Ascending aorta (tissue), 2 donors: ENCODE results near the gene TNRC6B. TPM values are rescaled to one million over a fixed set of nuclear protein-coding genes. Genes with fewer than 3 reads are reported as not detected.

Source experiments
- DNase-seq, 2 donors: peaks; one replicate each; pipeline ENCODE4 v3.0.0-alpha.2; 2019; ENCODE audit warnings: low spot score in 2 of 2
- H3K27ac ChIP-seq, 2 donors: fragments of 200-600 bp; sonication (generic); one replicate each; pipeline ENCODE4 v1.5.1; 2016 to 2017; ENCODE audit warnings: mild to moderate bottlenecking in 1 of 2
- H3K27me3 ChIP-seq: fragments of 200-600 bp; sonication (generic); one replicate; pipeline ENCODE4 v1.5.1; 2017
- H3K36me3 ChIP-seq, 2 donors: fragments of 200-600 bp; sonication (generic); one replicate each; pipeline ENCODE4 v1.5.1; 2016
- H3K4me1 ChIP-seq, 2 donors: fragments of 200-600 bp; sonication (generic); one replicate each; pipeline ENCODE4 v1.5.1; 2016 to 2017; ENCODE audit warnings: mild to moderate bottlenecking in 1 of 2
- H3K4me3 ChIP-seq, 2 donors: fragments of 200-600 bp; sonication (generic); one replicate each; pipeline ENCODE4 v1.5.1; 2016 to 2017; ENCODE audit warnings: mild to moderate bottlenecking in 1 of 2
- H3K9me3 ChIP-seq, 2 donors: fragments of 200-600 bp; sonication (generic); one replicate each; pipeline ENCODE4 v1.5.1; 2016
- intact Hi-C: fragments of 100-400 bp; cut with DNase I; formaldehyde crosslinking; loops from one replicate; pipeline ENCODE4 v1.15.1; 2023
- total RNA-seq: library from RNA; depleted of rRNA; stranded (reverse); fragments of >200 nt; gene quantifications from one replicate; pipeline ENCODE4 v1.1.0, GENCODE V29; 2016
- TF ChIP-seq, protein P1 (sequence below), 3 experiments: fragments of 200-600 bp in 2 of 3; fragments of 450-650 bp in 1 of 3; sonication (generic) in 2 of 3; IDR thresholded peaks; one replicate each; pipeline ENCODE4 v1.5.1; 2016 to 2019; ENCODE audit warnings: antibody characterized with exemption in 3 of 3, mild to moderate bottlenecking in 1 of 3, moderate library complexity in 1 of 3

TNRC6B gene
- total RNA-seq, 1 donor from 2014 or later, result 22.4 TPM

DNA sequence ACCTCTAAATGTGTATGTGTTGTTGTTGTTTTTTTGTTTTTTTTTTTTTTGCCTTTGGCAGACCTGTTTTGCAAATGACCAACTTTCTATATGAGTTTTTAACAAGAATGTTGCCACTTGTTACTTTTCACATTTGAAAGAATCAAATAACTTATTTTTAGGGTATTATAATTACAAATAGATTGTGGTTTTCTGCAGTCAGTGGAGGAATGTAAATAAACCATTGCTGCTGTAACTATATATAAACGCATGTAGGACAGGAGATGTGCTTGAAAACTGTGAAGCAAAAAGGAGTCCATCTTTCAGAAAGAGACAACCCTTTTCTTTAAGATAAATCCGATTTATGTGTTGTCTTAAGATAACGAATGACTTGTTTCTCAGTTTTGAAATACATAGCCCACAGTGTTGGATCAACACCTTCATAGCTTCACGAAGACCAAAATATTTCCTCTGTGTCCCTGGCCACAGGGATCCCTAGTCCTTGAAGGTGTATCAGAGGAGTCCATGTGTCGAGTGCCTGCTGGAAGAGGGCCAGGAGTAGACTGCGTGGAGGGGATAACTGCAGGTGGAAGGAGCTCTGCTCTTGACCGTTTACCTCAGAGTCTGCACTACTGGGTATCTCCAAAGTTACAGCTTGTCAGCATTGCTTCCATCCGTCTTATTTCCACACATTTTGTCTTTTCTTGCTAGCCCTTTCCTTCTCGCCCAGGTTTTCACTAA, 24.7 kb downstream of the TNRC6B start:
- H3K9me3 ChIP-seq, result no peaks in the 10 kb centered on the region
- H3K27ac ChIP-seq, result peak overlapping the region; percentile 74 to 82
- TF ChIP-seq, protein P1, sequence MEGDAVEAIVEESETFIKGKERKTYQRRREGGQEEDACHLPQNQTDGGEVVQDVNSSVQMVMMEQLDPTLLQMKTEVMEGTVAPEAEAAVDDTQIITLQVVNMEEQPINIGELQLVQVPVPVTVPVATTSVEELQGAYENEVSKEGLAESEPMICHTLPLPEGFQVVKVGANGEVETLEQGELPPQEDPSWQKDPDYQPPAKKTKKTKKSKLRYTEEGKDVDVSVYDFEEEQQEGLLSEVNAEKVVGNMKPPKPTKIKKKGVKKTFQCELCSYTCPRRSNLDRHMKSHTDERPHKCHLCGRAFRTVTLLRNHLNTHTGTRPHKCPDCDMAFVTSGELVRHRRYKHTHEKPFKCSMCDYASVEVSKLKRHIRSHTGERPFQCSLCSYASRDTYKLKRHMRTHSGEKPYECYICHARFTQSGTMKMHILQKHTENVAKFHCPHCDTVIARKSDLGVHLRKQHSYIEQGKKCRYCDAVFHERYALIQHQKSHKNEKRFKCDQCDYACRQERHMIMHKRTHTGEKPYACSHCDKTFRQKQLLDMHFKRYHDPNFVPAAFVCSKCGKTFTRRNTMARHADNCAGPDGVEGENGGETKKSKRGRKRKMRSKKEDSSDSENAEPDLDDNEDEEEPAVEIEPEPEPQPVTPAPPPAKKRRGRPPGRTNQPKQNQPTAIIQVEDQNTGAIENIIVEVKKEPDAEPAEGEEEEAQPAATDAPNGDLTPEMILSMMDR (IDR thresholded peaks at IDR 0.05), result no peak
- peaks cover 7 to 47% of the 10 kb centered on the region in 2 donors for H3K4me1 ChIP-seq
- no peaks in the 10 kb centered on the region for H3K27me3 ChIP-seq
- intact Hi-C loops, result no loop called here
- no peak overlapping the region for H3K4me3 ChIP-seq
- H3K36me3 ChIP-seq, result no peaks in the 10 kb centered on the region
- no peak for DNase-seq

DNA sequence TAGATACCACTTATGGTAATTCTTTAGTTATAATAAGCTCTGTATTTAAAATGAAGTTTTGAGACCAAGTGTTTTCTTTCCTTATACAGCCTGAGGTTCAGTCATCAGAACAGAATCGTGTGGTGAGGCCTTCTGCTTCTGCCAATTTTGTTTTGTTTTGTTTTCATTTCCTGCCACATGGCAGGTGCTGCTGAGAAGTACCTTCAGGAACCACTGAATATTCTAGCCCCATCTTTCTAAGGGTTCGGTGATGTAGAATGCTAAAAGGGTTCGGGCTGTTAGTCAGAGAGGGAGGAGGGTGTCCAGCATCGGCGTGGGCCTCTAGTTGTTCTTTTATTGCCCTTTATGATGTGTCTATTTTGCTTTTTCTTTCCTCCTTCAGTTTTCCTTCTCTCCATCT, 25.8 kb downstream of the TNRC6B start:
- Histone ChIP-seq H3K27ac (peak overlapping the region; percentile 74 to 82), H3K9me3 (no peaks in the 10 kb centered on the region), H3K4me3 (peak overlapping the region in 1 of 2 donors; percentile 36), H3K27me3 (no peaks in the 10 kb centered on the region), H3K36me3 (no peaks in the 10 kb centered on the region), H3K4me1 (peaks cover 7 to 44% of the 10 kb centered on the region in 2 donors)
- intact Hi-C loops, result no loop called here
- TF ChIP-seq, protein P1 (IDR thresholded peaks at IDR 0.05), result no peak
- no peak for DNase-seq

DNA sequence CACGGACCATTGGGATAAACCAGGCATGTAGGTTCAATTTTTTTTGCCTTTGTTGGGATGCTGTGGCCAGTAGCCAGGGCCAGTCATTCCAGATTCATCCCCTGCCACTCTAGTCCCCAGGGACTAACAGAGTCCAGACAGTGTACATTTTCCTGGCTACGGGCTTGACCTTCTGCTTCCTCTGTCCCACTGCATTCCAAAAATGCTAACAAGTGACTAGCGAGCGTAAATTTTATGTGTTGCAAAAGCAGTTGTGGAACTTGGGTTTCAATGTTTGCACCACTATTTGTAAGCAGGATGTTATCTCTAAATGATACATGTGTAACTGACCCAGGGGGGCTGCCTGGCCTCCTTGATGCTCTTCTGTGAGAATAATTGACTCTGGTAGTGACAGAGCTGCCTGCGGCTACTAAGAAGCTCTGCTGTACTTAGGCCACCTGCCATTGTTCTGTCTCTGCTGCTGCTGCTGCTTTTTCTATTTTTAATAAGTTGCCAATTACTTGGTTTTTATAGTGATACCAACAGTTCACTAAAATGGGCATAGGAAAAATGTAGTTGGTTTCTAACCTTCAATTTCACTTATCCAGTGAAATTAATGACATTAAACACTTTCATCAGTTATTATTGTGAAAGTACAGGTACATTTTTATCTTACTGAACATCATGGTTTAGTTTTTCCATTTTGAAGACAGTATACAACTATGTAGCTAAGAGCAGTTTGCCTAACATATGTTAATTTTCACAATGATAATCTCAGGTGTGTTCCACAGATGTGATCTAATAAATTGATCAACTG, 26.8 kb downstream of the TNRC6B start:
- no peaks in the 10 kb centered on the region for H3K27me3 ChIP-seq
- no peaks in the 10 kb centered on the region for H3K36me3 ChIP-seq
- H3K9me3 ChIP-seq, result no peaks in the 10 kb centered on the region
- peaks cover 10 to 52% of the 10 kb centered on the region in 2 donors for H3K4me1 ChIP-seq
- peak in 1 of 2 donors; percentile 76 for DNase-seq
- peak overlapping the region in 1 of 2 donors; percentile 36 for H3K4me3 ChIP-seq
- TF ChIP-seq, protein P1 (IDR thresholded peaks at IDR 0.05), result no peak
- intact Hi-C loops, result no loop called here
- peak overlapping the region; percentile 74 to 82 for H3K27ac ChIP-seq

DNA sequence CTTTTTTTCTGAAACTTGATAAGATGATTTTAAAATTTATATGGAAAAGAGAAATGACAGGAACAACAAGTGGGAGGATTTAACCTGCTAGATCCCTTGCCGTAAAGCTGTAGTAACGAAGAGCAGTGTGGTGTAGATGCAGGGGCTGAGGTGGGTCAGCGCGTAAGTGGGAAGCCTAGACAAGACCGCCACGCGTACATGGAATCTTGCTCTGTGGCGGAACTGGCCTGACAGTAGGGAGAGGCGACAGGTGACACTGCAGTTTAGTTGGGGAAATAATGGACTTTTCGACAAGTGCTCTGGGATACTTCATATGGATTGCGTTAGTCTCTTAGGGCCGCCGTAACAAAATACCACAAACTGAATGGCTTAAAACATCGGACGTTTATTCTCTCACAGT, 28.8 kb downstream of the TNRC6B start:
- H3K27ac ChIP-seq, result peak overlapping the region; percentile 5 to 37
- H3K9me3 ChIP-seq, result no peaks in the 10 kb centered on the region
- no peaks in the 10 kb centered on the region for H3K36me3 ChIP-seq
- H3K4me3 ChIP-seq, result no peak overlapping the region
- H3K4me1 ChIP-seq, result peaks cover 10 to 58% of the 10 kb centered on the region in 2 donors
- H3K27me3 ChIP-seq, result no peaks in the 10 kb centered on the region
- DNase-seq, result no peak
- TF ChIP-seq, protein P1 (IDR thresholded peaks at IDR 0.05), result no peak
- intact Hi-C loops, result no loop called here

DNA sequence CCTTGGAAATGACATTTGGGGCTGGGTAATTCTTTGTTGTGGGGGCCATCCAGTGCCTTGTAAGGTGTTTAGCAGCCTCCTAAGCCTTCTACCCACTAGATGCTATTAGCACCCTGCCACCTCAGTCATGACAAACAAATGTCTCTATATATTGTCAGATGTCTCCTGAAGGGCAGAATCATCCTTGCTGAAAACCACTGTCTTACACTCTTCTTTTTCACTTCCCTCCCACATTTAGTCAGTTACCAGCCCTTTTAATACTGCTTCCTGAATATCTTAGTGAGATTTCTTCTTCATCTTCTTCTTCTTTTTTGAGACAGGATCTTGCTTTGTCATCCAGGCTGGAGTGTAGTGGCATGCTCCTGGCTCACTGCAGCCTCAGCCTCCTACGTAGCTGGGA, 33.1 kb downstream of the TNRC6B start:
- peak overlapping the region; percentile 66 to 77 for H3K27ac ChIP-seq
- H3K9me3 ChIP-seq, result no peaks in the 10 kb centered on the region
- H3K4me3 ChIP-seq, result no peak overlapping the region
- no peaks in the 10 kb centered on the region for H3K27me3 ChIP-seq
- DNase-seq, result no peak
- TF ChIP-seq, protein P1 (IDR thresholded peaks at IDR 0.05), result no peak
- no peaks in the 10 kb centered on the region for H3K36me3 ChIP-seq
- H3K4me1 ChIP-seq, result peaks cover 12 to 52% of the 10 kb centered on the region in 2 donors
- intact Hi-C loops, result no loop called here
